GM23338 (cell line): ENCODE measurements around the gene C6orf52. TPM values are rescaled to one million over a fixed set of nuclear protein-coding genes. Genes with fewer than 3 reads are reported as not detected.

Experiments used
- ATAC-seq: fragments of 200-7000 bp; cut with Tn5 transposase; 3 replicates; pipeline ENCODE4 v1.9.1; 2020
- DNase-seq: peaks from one replicate; pipeline ENCODE4 v3.0.0-alpha.2; 2015; ENCODE audit warnings: low spot score
- H2AFZ ChIP-seq: fragments of 200-600 bp; sonication (generic); 2 replicates; pipeline ENCODE4 v1.8.0; 2016; ENCODE audit warnings: antibody characterized with exemption, mild to moderate bottlenecking, moderate library complexity
- H3F3A ChIP-seq: fragments of 200-600 bp; sonication (generic); replicated peaks from 2 replicates; pipeline ENCODE4 v1.8.0; 2017; ENCODE audit warnings: antibody characterized with exemption, mixed run types, low read depth
- H3K27ac ChIP-seq: fragments of 200-600 bp; sonication (generic); 2 replicates; pipeline ENCODE4 v1.6.1; 2016; ENCODE audit warnings: low read depth
- H3K27me3 ChIP-seq: fragments of 200-600 bp; sonication (generic); 2 replicates; pipeline ENCODE4 v1.8.0; 2016; ENCODE audit warnings: mild to moderate bottlenecking, mixed run types, moderate library complexity; ENCODE audit not compliant: insufficient read depth
- H3K36me3 ChIP-seq: fragments of 200-600 bp; sonication (generic); 2 replicates; pipeline ENCODE4 v1.8.0; 2016; ENCODE audit warnings: mild to moderate bottlenecking; ENCODE audit not compliant: insufficient read depth
- H3K4me1 ChIP-seq: fragments of 200-600 bp; sonication (generic); 2 replicates; pipeline ENCODE4 v1.8.0; 2016; ENCODE audit warnings: mild to moderate bottlenecking, moderate library complexity; ENCODE audit not compliant: insufficient read depth
- H3K4me2 ChIP-seq: fragments of 200-600 bp; sonication (generic); 2 replicates; pipeline ENCODE4 v1.7.1; 2017; ENCODE audit warnings: mixed run types
- H3K4me3 ChIP-seq: fragments of 200-600 bp; sonication (generic); 2 replicates; pipeline ENCODE4 v1.6.1; 2016; ENCODE audit warnings: mixed run types
- H3K79me2 ChIP-seq: fragments of 200-600 bp; sonication (generic); replicated peaks from 2 replicates; pipeline ENCODE4 v1.8.0; 2017; ENCODE audit warnings: mild to moderate bottlenecking; ENCODE audit not compliant: insufficient read depth
- H3K9me2 ChIP-seq: fragments of 200-600 bp; sonication (generic); 2 replicates; pipeline ENCODE4 v1.8.0; 2017; ENCODE audit not compliant: insufficient read depth
- H4K20me1 ChIP-seq: fragments of 200-600 bp; sonication (generic); replicated peaks from 2 replicates; pipeline ENCODE4 v1.8.0; 2017; ENCODE audit warnings: mild to moderate bottlenecking; ENCODE audit not compliant: insufficient read depth
- H3K27ac Mint-ChIP-seq: 2 replicates; pipeline ENCODE4 v1.8.0; 2020; ENCODE audit warnings: inconsistent platforms, mild to moderate bottlenecking, moderate library complexity, mixed read lengths
- H3K27me3 Mint-ChIP-seq: 3 replicates; pipeline ENCODE4 v1.8.0; 2022; ENCODE audit warnings: low read depth, mild to moderate bottlenecking, moderate library complexity, mixed read lengths, inconsistent platforms; ENCODE audit not compliant: insufficient read depth, poor library complexity
- H3K36me3 Mint-ChIP-seq: 3 replicates; pipeline ENCODE4 v1.8.0; 2021; ENCODE audit warnings: low read depth, mild to moderate bottlenecking, inconsistent platforms, moderate library complexity, mixed read lengths
- H3K4me1 Mint-ChIP-seq: 3 replicates; pipeline ENCODE4 v1.8.0; 2020; ENCODE audit warnings: mild to moderate bottlenecking, inconsistent platforms, mixed read lengths
- H3K4me3 Mint-ChIP-seq: 3 replicates; pipeline ENCODE4 v1.8.0; 2021; ENCODE audit warnings: moderate library complexity, mild to moderate bottlenecking, inconsistent platforms, mixed read lengths
- H3K9me3 Mint-ChIP-seq: 3 replicates; pipeline ENCODE4 v1.8.0; 2020; ENCODE audit warnings: moderate library complexity, mild to moderate bottlenecking, inconsistent platforms, mixed read lengths
- CTCF ChIP-seq, 2 experiments: fragments of 200-600 bp in 1 of 2; sonication (generic) in 1 of 2; conservative IDR thresholded peaks; 2 replicates each; pipeline versions ENCODE4 v1.5.1 to v1.6.1; 2016 to 2017; ENCODE audit warnings: antibody characterized with exemption in 2 of 2, low read depth in 2 of 2, mild to moderate bottlenecking in 2 of 2, moderate library complexity in 1 of 2
- EZH2 ChIP-seq: fragments of 200-600 bp; sonication (generic); IDR thresholded peaks from one replicate; pipeline ENCODE4 v1.8.0; 2017; ENCODE audit warnings: antibody characterized with exemption, mild to moderate bottlenecking, low read depth; ENCODE audit not compliant: unreplicated experiment
- POLR2AphosphoS5 ChIP-seq: IDR thresholded peaks from 2 replicates; pipeline ENCODE4 v1.6.1; 2016; ENCODE audit warnings: antibody characterized with exemption, low read depth
- STAT1 ChIP-seq: IDR thresholded peaks from one replicate; pipeline ENCODE4 v1.6.1; 2016; ENCODE audit warnings: antibody characterized with exemption; ENCODE audit not compliant: unreplicated experiment
- ZNF331 ChIP-seq: fragments of 250-450 bp; sonication (Bioruptor Pico); IDR thresholded peaks from 2 replicates; pipeline ENCODE4 v1.5.0; 2020; ENCODE audit warnings: low read depth, mild to moderate bottlenecking, moderate library complexity
- polyA plus RNA-seq: library from polyadenylated mRNA; unstranded; fragments of >200 nt; fragmentation: Nextera tagmentation; extraction: Ambion mirVana; gene quantifications from 2 replicates; pipeline ENCODE4 v1.2.1, GENCODE V29; 2016
- total RNA-seq: library from RNA; depleted of rRNA; stranded (reverse); fragments of >200 nt; shearing (Covaris generic); gene quantifications from 2 replicates; pipeline ENCODE4 v1.2.3, GENCODE V29; 2014
- TF ChIP-seq, protein P1 (sequence below): fragments of 250-450 bp; sonication (Bioruptor Pico); IDR thresholded peaks from 2 replicates; pipeline ENCODE4 v1.5.0; 2020; ENCODE audit warnings: mild to moderate bottlenecking, moderate library complexity
- TF ChIP-seq, protein P2 (sequence below): IDR thresholded peaks from 2 replicates; pipeline ENCODE4 v1.6.1; 2016; ENCODE audit warnings: antibody characterized with exemption
- TF ChIP-seq, protein P3 (sequence below): IDR thresholded peaks from one replicate; pipeline ENCODE4 v1.6.1; 2018; ENCODE audit warnings: antibody characterized with exemption; ENCODE audit not compliant: unreplicated experiment

Gene C6orf52
- total and polyA plus RNA-seq, 2 experiments from 2014 or later, result 4.4 TPM; not detected in 1

- H4K20me1 ChIP-seq, result no peaks in the 10 kb centered on the region
- H3K4me1 ChIP-seq, result no peaks in the 10 kb centered on the region
- no peak overlapping the region for H3K4me3 Mint-ChIP-seq
- no peaks in the 10 kb centered on the region for H3K27me3 ChIP-seq
- H3K79me2 ChIP-seq, result 0 out of 2 replicates have a peak, but pooled peaks cover 8% of the 10 kb centered on the region
- H3K4me1 Mint-ChIP-seq, result peaks cover 5% of the 10 kb centered on the region
- H3K4me3 ChIP-seq, result no peak overlapping the region
- no peaks in the 10 kb centered on the region for H3F3A ChIP-seq
- DNase-seq (no peak), ATAC-seq (no peak)
- no peak for TF ChIP-seq POLR2AphosphoS5
- TF ChIP-seq STAT1, result no peak
- no peak for TF ChIP-seq EZH2
- TF ChIP-seq, protein P1, sequence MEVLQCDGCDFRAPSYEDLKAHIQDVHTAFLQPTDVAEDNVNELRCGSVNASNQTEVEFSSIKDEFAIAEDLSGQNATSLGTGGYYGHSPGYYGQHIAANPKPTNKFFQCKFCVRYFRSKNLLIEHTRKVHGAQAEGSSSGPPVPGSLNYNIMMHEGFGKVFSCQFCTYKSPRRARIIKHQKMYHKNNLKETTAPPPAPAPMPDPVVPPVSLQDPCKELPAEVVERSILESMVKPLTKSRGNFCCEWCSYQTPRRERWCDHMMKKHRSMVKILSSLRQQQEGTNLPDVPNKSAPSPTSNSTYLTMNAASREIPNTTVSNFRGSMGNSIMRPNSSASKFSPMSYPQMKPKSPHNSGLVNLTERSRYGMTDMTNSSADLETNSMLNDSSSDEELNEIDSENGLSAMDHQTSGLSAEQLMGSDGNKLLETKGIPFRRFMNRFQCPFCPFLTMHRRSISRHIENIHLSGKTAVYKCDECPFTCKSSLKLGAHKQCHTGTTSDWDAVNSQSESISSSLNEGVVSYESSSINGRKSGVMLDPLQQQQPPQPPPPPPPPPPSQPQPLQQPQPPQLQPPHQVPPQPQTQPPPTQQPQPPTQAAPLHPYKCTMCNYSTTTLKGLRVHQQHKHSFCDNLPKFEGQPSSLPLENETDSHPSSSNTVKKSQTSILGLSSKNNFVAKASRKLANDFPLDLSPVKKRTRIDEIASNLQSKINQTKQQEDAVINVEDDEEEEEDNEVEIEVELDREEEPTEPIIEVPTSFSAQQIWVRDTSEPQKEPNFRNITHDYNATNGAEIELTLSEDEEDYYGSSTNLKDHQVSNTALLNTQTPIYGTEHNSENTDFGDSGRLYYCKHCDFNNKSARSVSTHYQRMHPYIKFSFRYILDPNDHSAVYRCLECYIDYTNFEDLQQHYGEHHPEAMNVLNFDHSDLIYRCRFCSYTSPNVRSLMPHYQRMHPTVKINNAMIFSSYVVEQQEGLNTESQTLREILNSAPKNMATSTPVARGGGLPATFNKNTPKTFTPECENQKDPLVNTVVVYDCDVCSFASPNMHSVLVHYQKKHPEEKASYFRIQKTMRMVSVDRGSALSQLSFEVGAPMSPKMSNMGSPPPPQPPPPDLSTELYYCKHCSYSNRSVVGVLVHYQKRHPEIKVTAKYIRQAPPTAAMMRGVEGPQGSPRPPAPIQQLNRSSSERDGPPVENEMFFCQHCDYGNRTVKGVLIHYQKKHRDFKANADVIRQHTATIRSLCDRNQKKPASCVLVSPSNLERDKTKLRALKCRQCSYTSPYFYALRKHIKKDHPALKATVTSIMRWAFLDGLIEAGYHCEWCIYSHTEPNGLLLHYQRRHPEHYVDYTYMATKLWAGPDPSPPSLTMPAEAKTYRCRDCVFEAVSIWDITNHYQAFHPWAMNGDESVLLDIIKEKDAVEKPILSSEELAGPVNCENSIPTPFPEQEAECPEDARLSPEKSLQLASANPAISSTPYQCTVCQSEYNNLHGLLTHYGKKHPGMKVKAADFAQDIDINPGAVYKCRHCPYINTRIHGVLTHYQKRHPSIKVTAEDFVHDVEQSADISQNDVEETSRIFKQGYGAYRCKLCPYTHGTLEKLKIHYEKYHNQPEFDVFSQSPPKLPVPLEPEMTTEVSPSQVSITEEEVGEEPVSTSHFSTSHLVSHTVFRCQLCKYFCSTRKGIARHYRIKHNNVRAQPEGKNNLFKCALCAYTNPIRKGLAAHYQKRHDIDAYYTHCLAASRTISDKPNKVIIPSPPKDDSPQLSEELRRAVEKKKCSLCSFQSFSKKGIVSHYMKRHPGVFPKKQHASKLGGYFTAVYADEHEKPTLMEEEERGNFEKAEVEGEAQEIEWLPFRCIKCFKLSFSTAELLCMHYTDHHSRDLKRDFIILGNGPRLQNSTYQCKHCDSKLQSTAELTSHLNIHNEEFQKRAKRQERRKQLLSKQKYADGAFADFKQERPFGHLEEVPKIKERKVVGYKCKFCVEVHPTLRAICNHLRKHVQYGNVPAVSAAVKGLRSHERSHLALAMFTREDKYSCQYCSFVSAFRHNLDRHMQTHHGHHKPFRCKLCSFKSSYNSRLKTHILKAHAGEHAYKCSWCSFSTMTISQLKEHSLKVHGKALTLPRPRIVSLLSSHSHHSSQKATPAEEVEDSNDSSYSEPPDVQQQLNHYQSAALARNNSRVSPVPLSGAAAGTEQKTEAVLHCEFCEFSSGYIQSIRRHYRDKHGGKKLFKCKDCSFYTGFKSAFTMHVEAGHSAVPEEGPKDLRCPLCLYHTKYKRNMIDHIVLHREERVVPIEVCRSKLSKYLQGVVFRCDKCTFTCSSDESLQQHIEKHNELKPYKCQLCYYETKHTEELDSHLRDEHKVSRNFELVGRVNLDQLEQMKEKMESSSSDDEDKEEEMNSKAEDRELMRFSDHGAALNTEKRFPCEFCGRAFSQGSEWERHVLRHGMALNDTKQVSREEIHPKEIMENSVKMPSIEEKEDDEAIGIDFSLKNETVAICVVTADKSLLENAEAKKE, result no peak
- TF ChIP-seq, protein P2, sequence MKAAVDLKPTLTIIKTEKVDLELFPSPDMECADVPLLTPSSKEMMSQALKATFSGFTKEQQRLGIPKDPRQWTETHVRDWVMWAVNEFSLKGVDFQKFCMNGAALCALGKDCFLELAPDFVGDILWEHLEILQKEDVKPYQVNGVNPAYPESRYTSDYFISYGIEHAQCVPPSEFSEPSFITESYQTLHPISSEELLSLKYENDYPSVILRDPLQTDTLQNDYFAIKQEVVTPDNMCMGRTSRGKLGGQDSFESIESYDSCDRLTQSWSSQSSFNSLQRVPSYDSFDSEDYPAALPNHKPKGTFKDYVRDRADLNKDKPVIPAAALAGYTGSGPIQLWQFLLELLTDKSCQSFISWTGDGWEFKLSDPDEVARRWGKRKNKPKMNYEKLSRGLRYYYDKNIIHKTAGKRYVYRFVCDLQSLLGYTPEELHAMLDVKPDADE, result no peak
- TF ChIP-seq, protein P3, sequence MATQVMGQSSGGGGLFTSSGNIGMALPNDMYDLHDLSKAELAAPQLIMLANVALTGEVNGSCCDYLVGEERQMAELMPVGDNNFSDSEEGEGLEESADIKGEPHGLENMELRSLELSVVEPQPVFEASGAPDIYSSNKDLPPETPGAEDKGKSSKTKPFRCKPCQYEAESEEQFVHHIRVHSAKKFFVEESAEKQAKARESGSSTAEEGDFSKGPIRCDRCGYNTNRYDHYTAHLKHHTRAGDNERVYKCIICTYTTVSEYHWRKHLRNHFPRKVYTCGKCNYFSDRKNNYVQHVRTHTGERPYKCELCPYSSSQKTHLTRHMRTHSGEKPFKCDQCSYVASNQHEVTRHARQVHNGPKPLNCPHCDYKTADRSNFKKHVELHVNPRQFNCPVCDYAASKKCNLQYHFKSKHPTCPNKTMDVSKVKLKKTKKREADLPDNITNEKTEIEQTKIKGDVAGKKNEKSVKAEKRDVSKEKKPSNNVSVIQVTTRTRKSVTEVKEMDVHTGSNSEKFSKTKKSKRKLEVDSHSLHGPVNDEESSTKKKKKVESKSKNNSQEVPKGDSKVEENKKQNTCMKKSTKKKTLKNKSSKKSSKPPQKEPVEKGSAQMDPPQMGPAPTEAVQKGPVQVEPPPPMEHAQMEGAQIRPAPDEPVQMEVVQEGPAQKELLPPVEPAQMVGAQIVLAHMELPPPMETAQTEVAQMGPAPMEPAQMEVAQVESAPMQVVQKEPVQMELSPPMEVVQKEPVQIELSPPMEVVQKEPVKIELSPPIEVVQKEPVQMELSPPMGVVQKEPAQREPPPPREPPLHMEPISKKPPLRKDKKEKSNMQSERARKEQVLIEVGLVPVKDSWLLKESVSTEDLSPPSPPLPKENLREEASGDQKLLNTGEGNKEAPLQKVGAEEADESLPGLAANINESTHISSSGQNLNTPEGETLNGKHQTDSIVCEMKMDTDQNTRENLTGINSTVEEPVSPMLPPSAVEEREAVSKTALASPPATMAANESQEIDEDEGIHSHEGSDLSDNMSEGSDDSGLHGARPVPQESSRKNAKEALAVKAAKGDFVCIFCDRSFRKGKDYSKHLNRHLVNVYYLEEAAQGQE, result no peak
- TF ChIP-seq ZNF331 (CRISPR knock-in tag), result no peak
- no peak for TF ChIP-seq CTCF (conservative IDR thresholded peaks at IDR 0.05; ENCODE audit: low read depth in 2 of 2)
- H3K27me3 Mint-ChIP-seq, result no peaks in the 10 kb centered on the region
- H3K27ac ChIP-seq, result no peak overlapping the region
- H3K9me2 ChIP-seq, result no peaks in the 10 kb centered on the region
- no peaks in the 10 kb centered on the region for H3K9me3 Mint-ChIP-seq
- no peak overlapping the region for H3K27ac Mint-ChIP-seq
- H2AFZ ChIP-seq, result no peak overlapping the region
- H3K36me3 ChIP-seq, result peaks cover 10% of the 10 kb centered on the region; the same call in 1 of the 2 replicates
- no peak overlapping the region for H3K4me2 ChIP-seq
- peaks cover 67% of the 10 kb centered on the region for H3K36me3 Mint-ChIP-seq
Measured at GRCh38 chr6:10730254-10730653, 35.8 kb upstream of the C6orf52 start.
